SK-N-MC (cell line): ENCODE results near the gene CCDC78.

Source experiments
- EZH2 ChIP-seq: fragments of 200-600 bp; sonication (generic); IDR thresholded peaks from one replicate; pipeline ENCODE4 v1.6.1; 2017; ENCODE audit warnings: antibody characterized with exemption
- FOXP2 ChIP-seq: optimal IDR thresholded peaks from 2 replicates; pipeline ENCODE3; 2011; ENCODE audit warnings: mild to moderate bottlenecking, moderate library complexity; ENCODE audit not compliant: insufficient read depth; ENCODE audit errors: extremely low read length, control extremely low read depth
- POLR2AphosphoS5 ChIP-seq: IDR thresholded peaks from 2 replicates; pipeline ENCODE4 v1.6.1; 2012; ENCODE audit warnings: mild to moderate bottlenecking, low read depth, low read length, borderline replicate concordance

DNA sequence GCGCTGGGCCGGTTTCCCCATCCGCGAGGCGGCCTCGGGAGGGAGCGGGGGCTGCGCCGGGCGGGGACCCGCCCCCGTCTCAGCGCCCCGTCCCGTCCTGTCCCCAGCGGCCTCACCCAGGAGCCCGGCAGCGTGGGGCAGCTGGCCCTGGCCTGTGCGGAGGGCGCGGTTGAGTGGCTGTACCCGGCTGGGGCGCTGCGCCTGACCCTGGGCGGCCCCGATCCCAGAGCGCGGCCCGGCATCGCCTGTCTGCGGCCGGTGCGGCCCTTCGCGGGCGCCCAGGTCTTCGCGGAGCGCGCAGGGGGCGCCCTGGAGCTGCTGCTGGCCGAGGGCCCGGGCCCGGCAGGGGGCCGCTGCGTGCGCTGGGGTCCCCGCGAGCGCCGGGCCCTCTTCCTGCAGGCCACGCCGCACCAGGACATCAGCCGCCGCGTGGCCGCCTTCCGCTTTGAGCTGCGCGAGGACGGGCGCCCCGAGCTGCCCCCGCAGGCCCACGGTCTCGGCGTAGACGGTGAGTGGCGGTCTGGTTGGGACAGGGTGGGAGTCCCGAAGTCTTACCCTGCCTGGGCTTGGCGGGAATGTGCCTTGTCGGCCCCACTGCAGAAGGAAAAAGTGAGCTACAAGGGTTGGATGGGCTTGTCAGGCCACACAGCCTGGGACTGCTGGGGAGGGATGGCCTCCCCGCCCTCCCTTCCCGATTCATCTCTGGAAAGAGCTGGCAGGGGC, 10.6 kb downstream of the CCDC78 start:
- TF ChIP-seq EZH2 = peak; percentile 61
- no peak for TF ChIP-seq POLR2AphosphoS5
- TF ChIP-seq FOXP2 = no peak
